Natural killer cell treated with Interleukin-12 subunit alpha and Interleukin-12 subunit beta and Interleukin-15 and Interleukin-18, amount 100 ng/mL, for 72 hours (primary cell): ENCODE measurements around the gene GTF3C1. TPM values are rescaled to one million over a fixed set of nuclear protein-coding genes. Genes with fewer than 3 reads are reported as not detected.
"Not testable (repeated sequence)": the region's sequence is repeated elsewhere in the genome, so short reads cannot be mapped to it uniquely, and the experiment has no call there.

ENCODE experiments used
- ATAC-seq, 2 donors: fragments of 150-1000 bp; cut with Tn5 transposase in 1 of 2; sonication (Bioruptor Pico), chemical (Tn5 transposase) in 1 of 2; 2 replicates each; pipeline ENCODE4 v1.10.0; 2021
- DNase-seq: peaks from one replicate; pipeline ENCODE4 v3.0.0; 2022; ENCODE audit warnings: low spot score
- H3K27ac Mint-ChIP-seq, 2 donors: 1 replicate in 1 of 2; 2 replicates in 1 of 2; pipeline ENCODE4 v1.8.0; 2022; ENCODE audit warnings: mixed read lengths in 2 of 2, mild to moderate bottlenecking in 1 of 2, moderate library complexity in 1 of 2
- H3K27me3 Mint-ChIP-seq, 2 donors: 1 replicate in 1 of 2; 2 replicates in 1 of 2; pipeline ENCODE4 v1.8.0; 2022; ENCODE audit warnings: mixed read lengths in 2 of 2
- H3K36me3 Mint-ChIP-seq: one replicate; pipeline ENCODE4 v1.8.0; 2022; ENCODE audit warnings: mixed read lengths
- H3K4me1 Mint-ChIP-seq, 2 donors: 1 replicate in 1 of 2; 2 replicates in 1 of 2; pipeline ENCODE4 v1.8.0; 2022; ENCODE audit warnings: low read depth in 2 of 2, mixed read lengths in 2 of 2, mild to moderate bottlenecking in 1 of 2
- H3K4me3 Mint-ChIP-seq: one replicate; pipeline ENCODE4 v1.8.0; 2022; ENCODE audit warnings: mixed read lengths
- H3K9me3 Mint-ChIP-seq: 2 replicates; pipeline ENCODE4 v1.8.0; 2022; ENCODE audit warnings: mixed read lengths
- total RNA-seq, 2 donors: library from RNA; stranded (reverse); gene quantifications; one replicate each; pipeline ENCODE4 v1.2.3, GENCODE V29; 2022

Gene GTF3C1
- total RNA-seq, 2 donors from 2014 or later: 111 to 128 TPM

- H3K27ac Mint-ChIP-seq: peak overlapping the region in 1 of 2 donors; percentile 100
These were observed 92.2 kb downstream of the GTF3C1 start for GRCh38 chr16:27457605-27457900.

GRCh38 chr16:27455700-27456099, 94.0 kb downstream of the GTF3C1 start:
- Mint-ChIP-seq H3K36me3 (peaks cover 11% of the 10 kb centered on the region), H3K4me1 (peaks cover 49 to 76% of the 10 kb centered on the region in 2 donors), H3K9me3 (no peaks in the 10 kb centered on the region), H3K4me3 (peak overlapping the region; percentile 45), H3K27me3 (no peaks in the 10 kb centered on the region), H3K27ac (peak overlapping the region; percentile 93 to 100)
- peak; percentile 79 for DNase-seq
- peak in 1 of 2 donors; percentile 52 for ATAC-seq

More at GRCh38 chr16:27457605-27457900, 92.2 kb downstream of the GTF3C1 start:
- not testable (repeated sequence) for ATAC-seq, H3K9me3 Mint-ChIP-seq, H3K27me3 Mint-ChIP-seq, DNase-seq, H3K4me3 Mint-ChIP-seq, H3K36me3 Mint-ChIP-seq
- peaks cover 30 to 66% of the 10 kb centered on the region in 2 donors for H3K4me1 Mint-ChIP-seq

- Mint-ChIP-seq H3K27ac (peak overlapping the region; percentile 93 to 100), H3K27me3 (no peaks in the 10 kb centered on the region), H3K4me3 (peak overlapping the region; percentile 17), H3K9me3 (no peaks in the 10 kb centered on the region), H3K36me3 (peaks cover 13% of the 10 kb centered on the region), H3K4me1 (peaks cover 62 to 86% of the 10 kb centered on the region in 2 donors)
- DNase-seq (no peak), ATAC-seq (no peak)
These were observed 96.3 kb downstream of the GTF3C1 start for GRCh38 chr16:27453494-27453825.

- Mint-ChIP-seq H3K36me3 (peaks cover 17% of the 10 kb centered on the region), H3K27me3 (no peaks in the 10 kb centered on the region), H3K27ac (peak overlapping the region; percentile 93 to 100), H3K4me1 (peaks cover 68 to 90% of the 10 kb centered on the region in 2 donors), H3K9me3 (no peaks in the 10 kb centered on the region), H3K4me3 (peak overlapping the region; percentile 17)
- DNase-seq (no peak), ATAC-seq (no peak)
These were observed 96.9 kb downstream of the GTF3C1 start for GRCh38 chr16:27452569-27453493.

- Mint-ChIP-seq H3K9me3 (no peaks in the 10 kb centered on the region), H3K27me3 (no peaks in the 10 kb centered on the region), H3K27ac (peak overlapping the region; percentile 93 to 100), H3K4me1 (peaks cover 71 to 88% of the 10 kb centered on the region in 2 donors), H3K4me3 (peak overlapping the region; percentile 87), H3K36me3 (peaks cover 29% of the 10 kb centered on the region)
- DNase-seq (no peak), ATAC-seq (peak; percentile 47 to 64)
These were observed 99.5 kb downstream of the GTF3C1 start for GRCh38 chr16:27450196-27450549.

GRCh38 chr16:27449434-27450195, 100.1 kb downstream of the GTF3C1 start:
- H3K36me3 Mint-ChIP-seq: peaks cover 35% of the 10 kb centered on the region
- H3K4me1 Mint-ChIP-seq: peaks cover 71 to 88% of the 10 kb centered on the region in 2 donors
- no peaks in the 10 kb centered on the region for H3K9me3 Mint-ChIP-seq
- ATAC-seq: peak; percentile 89 to 90
- DNase-seq: peak; percentile 96
- H3K4me3 Mint-ChIP-seq: peak overlapping the region; percentile 87
- H3K27ac Mint-ChIP-seq: peak overlapping the region; percentile 93 to 100
- no peaks in the 10 kb centered on the region for H3K27me3 Mint-ChIP-seq

- H3K27me3 Mint-ChIP-seq: no peaks in the 10 kb centered on the region
- DNase-seq: no peak
- no peak for ATAC-seq
- H3K36me3 Mint-ChIP-seq: peaks cover 36% of the 10 kb centered on the region
- peak overlapping the region; percentile 93 to 100 for H3K27ac Mint-ChIP-seq
- peak overlapping the region; percentile 87 for H3K4me3 Mint-ChIP-seq
- H3K9me3 Mint-ChIP-seq: no peaks in the 10 kb centered on the region
- peaks cover 71 to 83% of the 10 kb centered on the region in 2 donors for H3K4me1 Mint-ChIP-seq
These were observed 100.9 kb downstream of the GTF3C1 start for GRCh38 chr16:27448532-27449433.

GRCh38 chr16:27447301-27447700, 102.4 kb downstream of the GTF3C1 start:
- H3K9me3 Mint-ChIP-seq: no peaks in the 10 kb centered on the region
- DNase-seq: peak; percentile 49
- H3K4me3 Mint-ChIP-seq: peak overlapping the region; percentile 69
- H3K27me3 Mint-ChIP-seq: no peaks in the 10 kb centered on the region
- no peak for ATAC-seq
- peak overlapping the region; percentile 78 to 100 for H3K27ac Mint-ChIP-seq
- H3K36me3 Mint-ChIP-seq: peaks cover 42% of the 10 kb centered on the region
- H3K4me1 Mint-ChIP-seq: peaks cover 60 to 76% of the 10 kb centered on the region in 2 donors

- peak overlapping the region; percentile 78 to 100 for H3K27ac Mint-ChIP-seq
- DNase-seq (peak; percentile 80), ATAC-seq (peak; percentile 67 to 69)
- peaks cover 38% of the 10 kb centered on the region for H3K36me3 Mint-ChIP-seq
- H3K27me3 Mint-ChIP-seq: no peaks in the 10 kb centered on the region
- H3K4me3 Mint-ChIP-seq: peak overlapping the region; percentile 69
- peaks cover 54 to 70% of the 10 kb centered on the region in 2 donors for H3K4me1 Mint-ChIP-seq
- H3K9me3 Mint-ChIP-seq: no peaks in the 10 kb centered on the region
These were observed 103.0 kb downstream of the GTF3C1 start for GRCh38 chr16:27446721-27447120.

GRCh38 chr16:27445502-27446175, 104.1 kb downstream of the GTF3C1 start:
- H3K36me3 Mint-ChIP-seq: peaks cover 31% of the 10 kb centered on the region
- H3K27me3 Mint-ChIP-seq: no peaks in the 10 kb centered on the region
- H3K4me1 Mint-ChIP-seq: peaks cover 43 to 63% of the 10 kb centered on the region in 2 donors
- peak; percentile 46 for DNase-seq
- no peak overlapping the region for H3K4me3 Mint-ChIP-seq
- peak overlapping the region; percentile 78 to 100 for H3K27ac Mint-ChIP-seq
- H3K9me3 Mint-ChIP-seq: no peaks in the 10 kb centered on the region
- ATAC-seq: no peak

GRCh38 chr16:27444470-27444869, 105.2 kb downstream of the GTF3C1 start:
- Mint-ChIP-seq H3K9me3 (no peaks in the 10 kb centered on the region), H3K27ac (peak overlapping the region in 1 of 2 donors; percentile 100), H3K36me3 (peaks cover 32% of the 10 kb centered on the region), H3K27me3 (no peaks in the 10 kb centered on the region), H3K4me1 (peaks cover 34 to 55% of the 10 kb centered on the region in 2 donors), H3K4me3 (no peak overlapping the region)
- DNase-seq: peak; percentile 8
- no peak for ATAC-seq

- Mint-ChIP-seq H3K36me3 (peaks cover 36% of the 10 kb centered on the region), H3K9me3 (peaks cover 2% of the 10 kb centered on the region), H3K27me3 (no peaks in the 10 kb centered on the region), H3K27ac (no peak overlapping the region), H3K4me3 (no peak overlapping the region), H3K4me1 (peaks cover 34 to 55% of the 10 kb centered on the region in 2 donors)
- ATAC-seq (no peak), DNase-seq (peak; percentile 18)
These were observed 105.7 kb downstream of the GTF3C1 start for GRCh38 chr16:27444015-27444414.

GRCh38 chr16:27441998-27442397, 107.7 kb downstream of the GTF3C1 start:
- Mint-ChIP-seq H3K4me3 (no peak overlapping the region), H3K27me3 (no peaks in the 10 kb centered on the region), H3K36me3 (peaks cover 27% of the 10 kb centered on the region), H3K27ac (no peak overlapping the region), H3K4me1 (peaks cover 20 to 50% of the 10 kb centered on the region in 2 donors), H3K9me3 (peaks cover 2% of the 10 kb centered on the region)
- ATAC-seq (no peak), DNase-seq (no peak)
